Liver (tissue), 9 donors: Measurements from ENCODE around the gene OPTC. TPM values are rescaled to one million over a fixed set of nuclear protein-coding genes. Genes with fewer than 3 reads are reported as not detected.

Source experiments
- DNase-seq: peaks from one replicate; pipeline ENCODE4 v3.0.0-alpha.2; 2017; ENCODE audit warnings: low spot score
- H3K27ac ChIP-seq, 2 donors: one replicate each; pipeline ENCODE4 v1.7.0; 2013; ENCODE audit warnings: inconsistent platforms in 2 of 2, low read length in 2 of 2, control low read depth in 1 of 2, low read depth in 1 of 2, mild to moderate bottlenecking in 1 of 2
- H3K27me3 ChIP-seq, 4 donors: one replicate each; pipeline versions ENCODE4 v1.6.1 to v1.7.0; 2013; ENCODE audit warnings: low read length in 3 of 4, inconsistent platforms in 1 of 4, mild to moderate bottlenecking in 1 of 4, moderate library complexity in 1 of 4; ENCODE audit not compliant: control insufficient read depth in 4 of 4, insufficient read depth in 4 of 4
- H3K36me3 ChIP-seq, 4 donors: one replicate each; pipeline versions ENCODE4 v1.6.1 to v1.7.0; 2013; ENCODE audit warnings: low read length in 3 of 4, mild to moderate bottlenecking in 3 of 4, low read depth in 1 of 4, moderate library complexity in 1 of 4; ENCODE audit not compliant: control insufficient read depth in 4 of 4, insufficient read depth in 3 of 4
- H3K4me1 ChIP-seq, 4 donors: one replicate each; pipeline versions ENCODE4 v1.6.1 to v1.7.0; 2013; ENCODE audit warnings: low read length in 3 of 4, mild to moderate bottlenecking in 3 of 4, moderate library complexity in 1 of 4; ENCODE audit not compliant: control insufficient read depth in 4 of 4, insufficient read depth in 4 of 4
- H3K4me3 ChIP-seq, 3 donors: one replicate each; pipeline versions ENCODE4 v1.6.1 to v1.7.0; 2013; ENCODE audit warnings: low read length in 3 of 3, control low read depth in 1 of 3, low read depth in 1 of 3, mild to moderate bottlenecking in 1 of 3
- H3K9ac ChIP-seq, 2 donors: one replicate each; pipeline ENCODE4 v1.7.0; 2013; ENCODE audit warnings: low read length in 2 of 2, mild to moderate bottlenecking in 2 of 2, moderate library complexity in 2 of 2, control low read depth in 1 of 2, low read depth in 1 of 2
- H3K9me3 ChIP-seq, 4 donors: one replicate each; pipeline versions ENCODE4 v1.6.1 to v1.7.0; 2013; ENCODE audit warnings: low read length in 3 of 4; ENCODE audit not compliant: control insufficient read depth in 4 of 4
- ATF3 ChIP-seq: IDR thresholded peaks from 2 replicates; pipeline ENCODE4 v1.6.1; 2016; ENCODE audit warnings: antibody characterized with exemption
- CTCF ChIP-seq: fragments of 150-350 bp; IDR thresholded peaks from 2 replicates; pipeline ENCODE4 v1.5.1; 2017; ENCODE audit warnings: improper control_type of control experiment, low read depth, low read length; ENCODE audit not compliant: missing input control
- EGR1 ChIP-seq, 2 donors: IDR thresholded peaks; 2 replicates each; pipeline ENCODE4 v1.6.1; 2016 to 2018; ENCODE audit warnings: antibody characterized with exemption in 2 of 2, low read depth in 2 of 2
- FOXA1 ChIP-seq: IDR thresholded peaks from 2 replicates; pipeline ENCODE4 v1.6.1; 2016; ENCODE audit warnings: antibody characterized with exemption
- FOXA2 ChIP-seq: IDR thresholded peaks from 2 replicates; pipeline ENCODE4 v1.6.1; 2016; ENCODE audit warnings: antibody characterized with exemption
- GABPA ChIP-seq, 2 donors: IDR thresholded peaks in 1 of 2; conservative IDR thresholded peaks in 1 of 2; 2 replicates each; pipeline ENCODE4 v1.6.1; 2016; ENCODE audit warnings: antibody characterized with exemption in 2 of 2, mild to moderate bottlenecking in 1 of 2, moderate library complexity in 1 of 2
- HNF4A ChIP-seq, 2 donors: conservative IDR thresholded peaks; 2 replicates each; pipeline ENCODE4 v1.6.1; 2016; ENCODE audit warnings: antibody characterized with exemption in 2 of 2, mild to moderate bottlenecking in 2 of 2
- HNF4G ChIP-seq: IDR thresholded peaks from 2 replicates; pipeline ENCODE4 v1.6.1; 2016; ENCODE audit warnings: antibody characterized with exemption
- MAX ChIP-seq: IDR thresholded peaks from 2 replicates; pipeline ENCODE4 v1.6.1; 2016; ENCODE audit warnings: antibody characterized with exemption
- NR2F2 ChIP-seq: IDR thresholded peaks from 2 replicates; pipeline ENCODE4 v1.6.1; 2016; ENCODE audit warnings: antibody characterized with exemption
- REST ChIP-seq: IDR thresholded peaks from 2 replicates; pipeline ENCODE4 v1.6.1; 2016; ENCODE audit warnings: antibody characterized with exemption, mild to moderate bottlenecking
- RXRA ChIP-seq, 2 donors: IDR thresholded peaks; 2 replicates each; pipeline ENCODE4 v1.6.1; 2017 to 2018; ENCODE audit warnings: antibody characterized with exemption in 2 of 2, mild to moderate bottlenecking in 1 of 2
- YY1 ChIP-seq: IDR thresholded peaks from 2 replicates; pipeline ENCODE4 v1.6.1; 2016; ENCODE audit warnings: antibody characterized with exemption, mild to moderate bottlenecking
- ZBTB33 ChIP-seq: IDR thresholded peaks from 2 replicates; pipeline ENCODE4 v1.6.1; 2016; ENCODE audit warnings: antibody characterized with exemption
- WGBS: extraction: QIAGEN DNeasy Blood & Tissue Kit; methylation state at CpG from one replicate; pipeline ENCODE4 v1.1.7; 2013; 5-methylcytosine and 5-hydroxymethylcytosine counted together
- polyA plus RNA-seq, 2 donors: library from polyadenylated mRNA; stranded (reverse) in 1 of 2; unstranded in 1 of 2; fragments of 200-250 nt in 1 of 2; fragments of >200 nt in 1 of 2; fragmentation: Nextera tagmentation in 1 of 2; extraction: Ambion mirVana in 1 of 2; gene quantifications; one replicate each; pipeline versions ENCODE4 v1.2.1 to v1.2.3, GENCODE V29; 2013 to 2015
- total RNA-seq, 2 donors: library from RNA; depleted of rRNA; stranded (reverse); fragments of >200 nt; gene quantifications; one replicate each; pipeline ENCODE4 v1.2.3, GENCODE V29; 2014
- donor health status: healthy.
- donor health status: healthy.
- donor health status: healthy.
- donor health status: healthy.
- donor health status: healthy.

The OPTC gene
- total and polyA plus RNA-seq, 4 donors, result not detected

GRCh38 chr1:203463469-203464062, 30.4 kb upstream of the OPTC start:
- H3K4me3 ChIP-seq, result no peak overlapping the region

More at GRCh38 chr1:203463469-203464062, 30.4 kb upstream of the OPTC start:
- TF ChIP-seq HNF4A (conservative IDR thresholded peaks at IDR 0.05) (no peak), NR2F2 (no peak), MAX (no peak), HNF4G (no peak), YY1 (no peak), ATF3 (no peak), ZBTB33 (no peak), RXRA (IDR thresholded peaks at IDR 0.05) (no peak), FOXA1 (no peak), FOXA2 (no peak), EGR1 (IDR thresholded peaks at IDR 0.05; ENCODE audit: low read depth in 2 of 2) (no peak), CTCF (no peak), REST (no peak), GABPA (IDR thresholded peaks at IDR 0.05 in 1 of 2, conservative IDR thresholded peaks at IDR 0.05 in 1 of 2) (no peak)
- H3K9me3 ChIP-seq, result no peaks in the 10 kb centered on the region
- 72% methylated on average over 7 of the region's 7 CpGs for WGBS
- no peak for DNase-seq
- no peak overlapping the region for H3K9ac ChIP-seq
- no peaks in the 10 kb centered on the region for H3K36me3 ChIP-seq
- H3K27me3 ChIP-seq, result peaks cover 0 to 3% (median 0%) of the 10 kb centered on the region in 4 donors
- H3K27ac ChIP-seq, result no peak overlapping the region
- peaks cover 0 to 6% (median 0%) of the 10 kb centered on the region in 4 donors for H3K4me1 ChIP-seq
